Measurements from ENCODE around the gene SPTA1. TPM values are rescaled to one million over a fixed set of nuclear protein-coding genes. Genes with fewer than 3 reads are reported as not detected.

SPTA1 gene
- total RNA-seq, 4 donors from 2014 or later: 0.32 TPM; not detected in 3

- no peak for DNase-seq
- H3K27me3 ChIP-seq: no peaks in the 10 kb centered on the region
- no peak for TF ChIP-seq CTCF (IDR thresholded peaks at IDR 0.05)
- no peak for TF ChIP-seq POLR2A (IDR thresholded peaks at IDR 0.05)
- H3K9me3 ChIP-seq: no peaks in the 10 kb centered on the region
- no peaks in the 10 kb centered on the region for H3K4me1 ChIP-seq
- intact Hi-C loops (cut with DNase I): no loop called here
- H3K27ac ChIP-seq: no peak overlapping the region
- no peak overlapping the region for H3K4me3 ChIP-seq
- no peaks in the 10 kb centered on the region for H3K36me3 ChIP-seq
Observed at GRCh38 chr1:158687037-158687436, 522 bp upstream of the SPTA1 start.

GRCh38 chr1:158685085-158685484 is 1.4 kb downstream of the SPTA1 start:
- Histone ChIP-seq H3K27ac (no peak overlapping the region), H3K9me3 (no peaks in the 10 kb centered on the region), H3K4me3 (no peak overlapping the region), H3K27me3 (no peaks in the 10 kb centered on the region), H3K4me1 (no peaks in the 10 kb centered on the region), H3K36me3 (no peaks in the 10 kb centered on the region)
- TF ChIP-seq CTCF (IDR thresholded peaks at IDR 0.05): no peak
- TF ChIP-seq POLR2A (IDR thresholded peaks at IDR 0.05): no peak
- 60 to 67% methylated on average over 7 of the region's 7 CpGs for WGBS, 2 donors
- DNase-seq: no peak
- intact Hi-C loops (cut with DNase I): no loop called here

- Histone ChIP-seq H3K27me3 (no peaks in the 10 kb centered on the region), H3K4me1 (no peaks in the 10 kb centered on the region), H3K4me3 (no peak overlapping the region), H3K36me3 (no peaks in the 10 kb centered on the region), H3K9me3 (no peaks in the 10 kb centered on the region), H3K27ac (no peak overlapping the region)
- 78% methylated on average over 1 to 2 of the region's 2 CpGs for WGBS, 2 donors
- DNase-seq: no peak
- intact Hi-C loops (cut with DNase I): no loop called here
- TF ChIP-seq POLR2A (IDR thresholded peaks at IDR 0.05) (no peak), CTCF (IDR thresholded peaks at IDR 0.05) (no peak)
Observed at GRCh38 chr1:158681606-158682005, 4.9 kb downstream of the SPTA1 start.

- no peaks in the 10 kb centered on the region for H3K4me1 ChIP-seq
- no peak for DNase-seq
- no peaks in the 10 kb centered on the region for H3K36me3 ChIP-seq
- TF ChIP-seq CTCF (IDR thresholded peaks at IDR 0.05): no peak
- no peak for TF ChIP-seq POLR2A (IDR thresholded peaks at IDR 0.05)
- 88 to 100% methylated on average over 1 of the region's 1 CpG for WGBS, 2 donors
- H3K27ac ChIP-seq: no peak overlapping the region
- H3K4me3 ChIP-seq: no peak overlapping the region
- H3K9me3 ChIP-seq: no peaks in the 10 kb centered on the region
- intact Hi-C loops (cut with DNase I): no loop called here
- H3K27me3 ChIP-seq: no peaks in the 10 kb centered on the region
Observed at GRCh38 chr1:158679289-158679688, 7.2 kb downstream of the SPTA1 start.

- intact Hi-C loops (cut with DNase I): no loop called here
- no peaks in the 10 kb centered on the region for H3K9me3 ChIP-seq
- DNase-seq: no peak
- 48 to 69% methylated on average over 4 of the region's 4 CpGs for WGBS, 2 donors
- TF ChIP-seq POLR2A (IDR thresholded peaks at IDR 0.05): no peak
- no peak for TF ChIP-seq CTCF (IDR thresholded peaks at IDR 0.05)
- no peaks in the 10 kb centered on the region for H3K4me1 ChIP-seq
- H3K27ac ChIP-seq: no peak overlapping the region
- no peaks in the 10 kb centered on the region for H3K27me3 ChIP-seq
- H3K36me3 ChIP-seq: no peaks in the 10 kb centered on the region
- no peak overlapping the region for H3K4me3 ChIP-seq
Observed at GRCh38 chr1:158675563-158676323, 10.8 kb downstream of the SPTA1 start.
